A549 (cell line): ENCODE results near the gene SUV39H2. TPM values are rescaled to one million over a fixed set of nuclear protein-coding genes. Genes with fewer than 3 reads are reported as not detected.

Source experiments
- ATAC-seq, 2 experiments: fragments of 200-7000 bp in 1 of 2; fragments of >200 bp in 1 of 2; cut with Nextera tagmentation in 1 of 2; cut with Tn5 transposase in 1 of 2; 3 replicates each; pipeline versions ENCODE4 v1.8.0 to v1.9.1; 2018 to 2020; ENCODE audit warnings: mild to moderate bottlenecking in 1 of 2, moderate library complexity in 1 of 2
- CTCF ChIA-PET: fragments of 300-600 bp; sonication (Branson Sonifier 250); formaldehyde crosslinking; extraction: SDS; loops from one replicate; lab custom pipeline; 2021; ENCODE audit warnings: antibody characterized with exemption, inconsistent platforms; lab: Yijun Ruan, JAX
- POLR2A ChIA-PET: fragments of 350-600 bp; formaldehyde crosslinking; extraction: SDS; loops from one replicate; lab custom pipeline; 2021; ENCODE audit warnings: antibody characterized with exemption, inconsistent platforms; lab: Yijun Ruan, JAX
- DNase-seq, 2 experiments: peaks; one replicate each; pipeline versions ENCODE4 v3.0.0 to v3.0.0-alpha.2; 2011 to 2016; ENCODE audit warnings: low read depth in 1 of 2, low spot score in 1 of 2
- FAIRE-seq: peaks from 2 replicates; lab custom pipeline; 2011; peaks lifted over from hg19 to GRCh38; lab: Jason Lieb, UNC
- H3K27ac ChIP-seq, 2 experiments: fragments of >200 bp; sonication (Bioruptor Twin); formaldehyde crosslinking; 3 replicates each; pipeline ENCODE4 v1.5.1; 2016 to 2017
- H3K4me1 ChIP-seq: fragments of >200 bp; sonication (Bioruptor Twin); formaldehyde crosslinking; 3 replicates; pipeline ENCODE4 v1.6.1; 2016
- H3K4me2 ChIP-seq: fragments of >200 bp; sonication (Bioruptor Twin); formaldehyde crosslinking; 3 replicates; pipeline ENCODE4 v1.6.1; 2016
- H3K4me3 ChIP-seq: fragments of >200 bp; sonication (Bioruptor Twin); formaldehyde crosslinking; 3 replicates; pipeline ENCODE4 v1.5.1; 2016
- H3K9me3 ChIP-seq: fragments of >200 bp; sonication (Bioruptor Twin); formaldehyde crosslinking; 3 replicates; pipeline ENCODE4 v1.6.1; 2016
- CEBPB ChIP-seq, 2 experiments: fragments of >200 bp in 1 of 2; sonication (Bioruptor Twin) in 1 of 2; formaldehyde crosslinking in 1 of 2; IDR thresholded peaks; 2 replicates each; pipeline ENCODE4 v1.6.1; 2012 to 2016
- CHD2 ChIP-seq: fragments of 150-350 bp; IDR thresholded peaks from 2 replicates; pipeline ENCODE4 v1.6.1; 2014; ENCODE audit warnings: low read length; ENCODE audit not compliant: partially characterized antibody
- CHD4 ChIP-seq: fragments of 200-600 bp; sonication (generic); IDR thresholded peaks from 2 replicates; pipeline ENCODE4 v1.6.1; 2016; ENCODE audit warnings: antibody characterized with exemption, mild to moderate bottlenecking, borderline replicate concordance
- E2F6 ChIP-seq: IDR thresholded peaks from 2 replicates; pipeline ENCODE4 v1.6.1; 2012; ENCODE audit warnings: low read depth, borderline replicate concordance
- EHF ChIP-seq: fragments of 250-450 bp; sonication (Bioruptor Pico); IDR thresholded peaks from 2 replicates; pipeline ENCODE4 v1.5.0; 2020; ENCODE audit warnings: mild to moderate bottlenecking
- EP300 ChIP-seq, 2 experiments: fragments of >200 bp; sonication (Bioruptor Twin); formaldehyde crosslinking; IDR thresholded peaks; 2 replicates in 1 of 2; 3 replicates in 1 of 2; pipeline ENCODE4 v1.6.1; 2016 to 2017
- FOSB ChIP-seq: fragments of 250-450 bp; sonication (Bioruptor Pico); IDR thresholded peaks from 2 replicates; pipeline ENCODE4 v1.5.0; 2020; ENCODE audit warnings: mild to moderate bottlenecking, moderate library complexity
- FOSL2 ChIP-seq, 2 experiments: fragments of 450-650 bp in 1 of 2; fragments of >200 bp in 1 of 2; sonication (Bioruptor Twin) in 1 of 2; formaldehyde crosslinking; IDR thresholded peaks; 2 replicates each; pipeline versions ENCODE4 v1.5.0 to v1.6.1; 2016 to 2020; ENCODE audit warnings: mild to moderate bottlenecking in 1 of 2, moderate library complexity in 1 of 2
- FOXS1 ChIP-seq: fragments of 250-450 bp; sonication (Bioruptor Pico); IDR thresholded peaks from 2 replicates; pipeline ENCODE4 v1.5.0; 2020; ENCODE audit warnings: mild to moderate bottlenecking, moderate library complexity
- HDAC2 ChIP-seq: fragments of 200-600 bp; sonication (generic); IDR thresholded peaks from 2 replicates; pipeline ENCODE4 v1.6.1; 2016
- HOXB13 ChIP-seq: fragments of 250-450 bp; sonication (Bioruptor Pico); IDR thresholded peaks from 2 replicates; pipeline ENCODE4 v1.5.0; 2020; ENCODE audit warnings: low read depth, mild to moderate bottlenecking, moderate library complexity
- JUN ChIP-seq, 2 experiments: fragments of >200 bp; sonication (Bioruptor Twin); formaldehyde crosslinking; IDR thresholded peaks; 2 replicates in 1 of 2; 3 replicates in 1 of 2; pipeline ENCODE4 v1.6.1; 2016 to 2017
- JUNB ChIP-seq: fragments of >200 bp; sonication (Bioruptor Twin); formaldehyde crosslinking; IDR thresholded peaks from 2 replicates; pipeline ENCODE4 v1.6.1; 2016
- MAFK ChIP-seq: fragments of 450-650 bp; IDR thresholded peaks from 2 replicates; pipeline ENCODE4 v1.6.1; 2014; ENCODE audit not compliant: partially characterized antibody
- MAX ChIP-seq: IDR thresholded peaks from 2 replicates; pipeline ENCODE4 v1.6.1; 2012
- PHF8 ChIP-seq: fragments of 200-600 bp; sonication (generic); IDR thresholded peaks from 2 replicates; pipeline ENCODE4 v1.6.1; 2016; ENCODE audit warnings: low read depth, mild to moderate bottlenecking, antibody characterized with exemption, moderate library complexity, borderline replicate concordance
- RARB ChIP-seq: fragments of 250-450 bp; sonication (Bioruptor Pico); IDR thresholded peaks from 2 replicates; pipeline ENCODE4 v1.8.0; 2021; ENCODE audit warnings: mild to moderate bottlenecking, moderate library complexity
- RCOR1 ChIP-seq: fragments of 150-350 bp; IDR thresholded peaks from 2 replicates; pipeline ENCODE4 v1.6.1; 2014; ENCODE audit warnings: antibody characterized with exemption, low read length, low read depth
- RFX5 ChIP-seq: fragments of 450-650 bp; IDR thresholded peaks from 2 replicates; pipeline ENCODE4 v1.7.1; 2014; ENCODE audit warnings: antibody characterized with exemption, mild to moderate bottlenecking, moderate library complexity
- RNF2 ChIP-seq: fragments of 200-600 bp; sonication (generic); IDR thresholded peaks from 2 replicates; pipeline ENCODE4 v1.6.1; 2016; ENCODE audit warnings: low read depth, mild to moderate bottlenecking, antibody characterized with exemption, moderate library complexity, borderline replicate concordance
- SMC3 ChIP-seq: fragments of >200 bp; sonication (Bioruptor Twin); formaldehyde crosslinking; IDR thresholded peaks from 3 replicates; pipeline ENCODE4 v1.6.1; 2018; ENCODE audit warnings: inconsistent platforms
- SREBF2 ChIP-seq: fragments of 450-650 bp; IDR thresholded peaks from 2 replicates; pipeline ENCODE4 v1.6.1; 2014; ENCODE audit warnings: mild to moderate bottlenecking, moderate library complexity
- TFCP2L1 ChIP-seq: fragments of 250-450 bp; sonication (Bioruptor Pico); IDR thresholded peaks from 2 replicates; pipeline ENCODE4 v1.5.0; 2021; ENCODE audit warnings: mild to moderate bottlenecking
- ZFP36 ChIP-seq: fragments of 450-650 bp; IDR thresholded peaks from 2 replicates; pipeline ENCODE4 v1.6.1; 2014; ENCODE audit warnings: borderline replicate concordance; ENCODE audit not compliant: partially characterized antibody
- WGBS: methylation state at CpG from one replicate; pipeline ENCODE4 v1.1.6; 2017; ENCODE audit errors: missing lambda C conversion rate; 5-methylcytosine and 5-hydroxymethylcytosine counted together
- polyA plus RNA-seq, 4 experiments: library from polyadenylated mRNA; depleted of rRNA in 3 of 4; stranded (reverse); fragments of >200 nt; fragmentation: RNase III in 1 of 4; extraction: RNeasy Plus Mini Kit Qiagen cat#74134 plus additional on column Dnase treatment in 1 of 4; gene quantifications; 2 replicates in 3 of 4; 3 replicates in 1 of 4; pipeline ENCODE4 v1.2.3, GENCODE V29; 2011 to 2017
- TF ChIP-seq, protein P1 (sequence below): fragments of >200 bp; sonication (Bioruptor Twin); formaldehyde crosslinking; IDR thresholded peaks from 3 replicates; pipeline ENCODE4 v1.6.1; 2016

SUV39H2 gene
- polyA plus RNA-seq, 2 of the 4 experiments (the other 2 are of a cell fraction) = 23.2 to 24.0 TPM

- no peak for TF ChIP-seq RNF2
- TF ChIP-seq MAFK = no peak
- no peak for TF ChIP-seq CEBPB (IDR thresholded peaks at IDR 0.05)
- TF ChIP-seq SREBF2 = no peak
- TF ChIP-seq EHF (CRISPR knock-in tag) = no peak
- no peak for TF ChIP-seq RCOR1
These were observed 45.6 kb upstream of the SUV39H2 start (continued) for GRCh38 chr10:14833106-14833505.

GRCh38 chr10:14836208-14836607 is 42.5 kb upstream of the SUV39H2 start:
- H3K4me3 ChIP-seq = no peak overlapping the region
- H3K9me3 ChIP-seq = no peaks in the 10 kb centered on the region
- no peak for FAIRE-seq
- ChIA-PET CTCF (interaction anchor here (3.2 to 6.3 kb wide), 2 partner anchors 13 to 337 kb away, joined by 19 to 47 read pairs; no protein-coding TSS in a partner anchor), POLR2A (interaction anchor here (3.4 kb wide), 1 partner anchor 42 kb away, joined by 21 read pairs; the partner anchor contains the start of gene SUV39H2)
- 96% methylated on average over 2 of the region's 2 CpGs for WGBS
- no peak for DNase-seq
- no peak for ATAC-seq
- no peak overlapping the region; a peak in 1 of 6 replicates for H3K27ac ChIP-seq
- TF ChIP-seq CHD4 = no peak
- no peak for TF ChIP-seq CHD2
- no peak for TF ChIP-seq FOSL2 (IDR thresholded peaks at IDR 0.05)
- TF ChIP-seq FOSL2 (CRISPR knock-in tag; IDR thresholded peaks at IDR 0.05) = peak; percentile 68
- H3K4me2 ChIP-seq = no peak overlapping the region
- peaks cover 8% of the 10 kb centered on the region; the same call in 1 of the 3 replicates for H3K4me1 ChIP-seq

DNA sequence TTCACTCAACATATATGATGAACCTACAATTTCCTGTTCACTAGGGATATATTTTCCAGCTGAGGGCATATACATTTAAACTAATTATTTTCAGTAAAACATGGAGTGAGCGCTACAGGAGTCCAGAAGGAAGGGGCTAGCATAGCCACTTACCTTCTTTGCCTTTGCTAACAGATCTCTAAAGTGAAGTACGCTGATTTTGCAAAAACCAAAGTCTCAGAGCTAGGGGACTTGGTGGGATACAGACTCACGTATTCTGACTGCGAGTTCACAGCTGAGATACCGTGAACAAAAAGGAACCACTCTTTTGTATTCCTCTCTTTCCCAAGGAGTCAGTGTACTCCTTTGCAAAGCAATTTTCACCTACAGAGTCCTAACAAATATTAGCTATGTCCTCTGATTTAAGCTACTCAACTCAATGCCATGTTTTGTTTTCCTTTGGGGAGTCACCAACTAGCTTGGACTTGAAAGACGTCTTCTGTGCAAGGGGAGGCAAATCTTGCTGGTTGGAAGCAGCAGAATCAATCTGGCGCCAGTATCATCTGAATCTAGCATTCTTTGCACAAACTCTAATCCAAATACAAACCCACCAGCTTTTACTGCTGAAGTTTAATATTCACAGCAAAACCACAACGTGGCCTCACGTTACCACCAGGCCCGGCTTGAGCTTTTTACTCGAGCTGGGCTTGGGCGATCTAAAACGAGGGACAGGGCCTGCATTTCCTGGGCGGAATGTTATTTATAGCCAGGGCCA is 41.5 kb upstream of the SUV39H2 start:
- TF ChIP-seq RNF2 = no peak
- no peak for TF ChIP-seq ZFP36
- no peak for TF ChIP-seq CHD4
- TF ChIP-seq EP300 (IDR thresholded peaks at IDR 0.05) = no peak
- 0 out of 2 replicates have a peak, but pooled peaks have one; percentile 0 for TF ChIP-seq E2F6
- TF ChIP-seq MAX = 0 out of 2 replicates have a peak, but pooled peaks have one; percentile 8
- peak; percentile 73 for TF ChIP-seq MAFK
- TF ChIP-seq FOSB (CRISPR knock-in tag) = no peak
- Histone ChIP-seq H3K4me1 (peaks cover 8% of the 10 kb centered on the region; the same call in 1 of the 3 replicates), H3K27ac (peak overlapping the region; percentile 84 to 87), H3K9me3 (no peaks in the 10 kb centered on the region), H3K4me2 (peak overlapping the region; percentile 75), H3K4me3 (peak overlapping the region; percentile 90)
- CTCF ChIA-PET = interaction anchor here (0.9 to 6.3 kb wide), 8 partner anchors 14 to 340 kb away, joined by 3 to 47 read pairs (median 4); no protein-coding TSS in a partner anchor
- 35% methylated on average over 13 of the region's 14 CpGs for WGBS
- no peak for ATAC-seq
- FAIRE-seq = no peak
- DNase-seq = no peak
- POLR2A ChIA-PET = interaction anchor here (0.6 to 3.4 kb wide), 10 partner anchors 8 to 290 kb away, joined by 3 to 21 read pairs (median 6); partner anchors contain the start of genes DCLRE1C, MEIG1 and SUV39H2

DNA sequence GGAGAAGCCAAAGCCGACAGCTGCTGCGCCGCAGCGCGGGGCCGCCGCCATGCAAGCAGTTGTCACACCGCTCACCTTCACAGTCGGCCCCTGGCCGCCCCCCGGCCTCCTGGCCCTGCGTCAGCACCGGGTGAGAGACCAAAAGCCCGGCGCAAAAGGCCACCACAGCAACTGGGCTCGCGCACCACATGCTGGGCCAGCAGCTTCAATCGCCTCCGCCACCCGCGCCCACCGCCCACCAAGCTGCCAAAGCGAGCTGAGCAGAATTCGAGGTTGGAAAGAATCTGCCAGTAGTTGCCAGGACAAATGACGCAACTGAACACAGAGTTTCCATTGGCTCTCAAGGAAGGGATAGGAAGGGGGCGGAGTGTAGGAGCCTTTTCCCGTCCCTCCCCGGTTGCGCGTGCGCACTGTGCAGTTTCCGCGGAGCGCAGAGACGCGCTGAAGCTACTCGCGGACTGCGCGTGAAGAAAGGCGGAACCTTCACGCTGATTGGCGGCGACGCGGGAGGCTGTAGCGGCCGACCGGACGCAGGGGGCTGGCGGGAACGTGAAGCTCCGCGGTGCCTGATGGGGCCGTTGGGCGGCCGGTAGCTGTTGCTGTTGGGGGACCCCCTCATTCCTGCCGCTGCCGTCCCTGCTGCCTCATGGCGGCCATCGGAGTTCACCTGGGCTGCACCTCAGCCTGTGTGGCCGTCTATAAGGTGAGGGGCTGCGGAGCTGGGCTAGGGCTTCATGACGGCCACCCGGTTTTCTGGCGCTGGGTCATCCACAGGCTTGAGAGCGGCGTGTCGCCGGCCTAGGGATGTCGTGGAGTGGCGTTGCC is 40.7 kb upstream of the SUV39H2 start, which contains the start of the genes CDNF, HSPA14 and MSANTD7:
Gene CDNF (minus strand): TSS at position 281 of the 825 bp plus-strand sequence. CDS start 91 bp downstream, at position 190.
Gene HSPA14 (plus strand): TSS at position 550 of the 825 bp plus-strand sequence. CDS start 97 bp downstream, at position 647.
Gene MSANTD7 (plus strand): TSS at position 550 of the 825 bp plus-strand sequence. CDS start 3,979 bp downstream, outside the sequence.
- H3K4me1 ChIP-seq = peaks cover 8% of the 10 kb centered on the region; the same call in 1 of the 3 replicates
- H3K4me2 ChIP-seq = peak within 1 kb of the TSS; percentile 83
- ChIA-PET POLR2A (interaction anchor here (0.6 to 3.4 kb wide), 13 partner anchors 9 to 290 kb away, joined by 3 to 21 read pairs (median 4); partner anchors contain the start of genes DCLRE1C, MEIG1 and SUV39H2), CTCF (interaction anchor here (0.9 to 6.3 kb wide), 9 partner anchors 15 to 341 kb away, joined by 3 to 47 read pairs (median 4); partner anchors contain the start of gene SUV39H2)
- no peaks in the 10 kb centered on the region for H3K9me3 ChIP-seq
- FAIRE-seq = no peak
- H3K4me3 ChIP-seq = peak within 1 kb of the TSS; percentile 90
- WGBS = under 1% methylated on average over 38 of the region's 72 CpGs
- ATAC-seq = peak; percentile 98
- peak; percentile 97 to 99 for DNase-seq
- peak within 1 kb of the TSS; percentile 86 to 94 for H3K27ac ChIP-seq
- TF ChIP-seq JUN (IDR thresholded peaks at IDR 0.05) (peak in 1 of 2 experiments; percentile 58; a peak in 2 of 5 replicates), MAX (peak; percentile 49), RARB (CRISPR knock-in tag) (no peak), SMC3 (peak; percentile 18; the same call in 1 of the 3 replicates), CEBPB (IDR thresholded peaks at IDR 0.05) (no peak), RNF2 (no peak), PHF8 (peak; percentile 79), HOXB13 (CRISPR knock-in tag) (no peak), EHF (CRISPR knock-in tag) (no peak), FOSB (CRISPR knock-in tag) (no peak), HDAC2 (no peak), TFCP2L1 (CRISPR knock-in tag) (no peak), FOSL2 (IDR thresholded peaks at IDR 0.05) (no peak), FOSL2 (CRISPR knock-in tag; IDR thresholded peaks at IDR 0.05) (no peak), FOXS1 (CRISPR knock-in tag) (no peak), JUNB (no peak), RFX5 (peak; percentile 100)
- TF ChIP-seq, protein P1, sequence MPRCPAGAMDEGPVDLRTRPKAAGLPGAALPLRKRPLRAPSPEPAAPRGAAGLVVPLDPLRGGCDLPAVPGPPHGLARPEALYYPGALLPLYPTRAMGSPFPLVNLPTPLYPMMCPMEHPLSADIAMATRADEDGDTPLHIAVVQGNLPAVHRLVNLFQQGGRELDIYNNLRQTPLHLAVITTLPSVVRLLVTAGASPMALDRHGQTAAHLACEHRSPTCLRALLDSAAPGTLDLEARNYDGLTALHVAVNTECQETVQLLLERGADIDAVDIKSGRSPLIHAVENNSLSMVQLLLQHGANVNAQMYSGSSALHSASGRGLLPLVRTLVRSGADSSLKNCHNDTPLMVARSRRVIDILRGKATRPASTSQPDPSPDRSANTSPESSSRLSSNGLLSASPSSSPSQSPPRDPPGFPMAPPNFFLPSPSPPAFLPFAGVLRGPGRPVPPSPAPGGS = peak; percentile 48; the same call in 2 of the 3 replicates
